IMR-90 (cell line): ENCODE data around the gene TPD52L2. TPM values are rescaled to one million over a fixed set of nuclear protein-coding genes. Genes with fewer than 3 reads are reported as not detected.

Experiments
- ATAC-seq: fragments of 200-7000 bp; cut with Tn5 transposase; 2 replicates; pipeline ENCODE4 v1.9.1; 2020; ENCODE audit warnings: low read depth, mild to moderate bottlenecking, moderate library complexity
- BruUV-seq: library from RNA; stranded (reverse); fragments of 400-500 nt; replicated peaks from 2 replicates; lab custom pipeline; 2021; lab: Mats Ljungman, UMichigan
- CTCF ChIA-PET: fragments of 300-600 bp; formaldehyde crosslinking; extraction: SDS; loops from one replicate; lab custom pipeline; 2021; ENCODE audit warnings: antibody characterized with exemption; lab: Yijun Ruan, JAX
- POLR2A ChIA-PET: fragments of 300-600 bp; sonication (Branson Sonifier 250); formaldehyde crosslinking; loops from one replicate; lab custom pipeline; 2022; ENCODE audit warnings: antibody characterized with exemption; ENCODE audit not compliant: unreplicated experiment; lab: Charles Lee
- DNase-seq: peaks from one replicate; pipeline ENCODE4 v3.0.0; 2013
- H2AFZ ChIP-seq: replicated peaks from 2 replicates; pipeline ENCODE3; 2013; ENCODE audit warnings: low read length, mild to moderate bottlenecking; ENCODE audit not compliant: poor library complexity
- H2AK5ac ChIP-seq: 2 replicates; pipeline ENCODE4 v1.6.1; 2013; ENCODE audit warnings: low read depth, low read length, inconsistent platforms
- H2AK9ac ChIP-seq: replicated peaks from 2 replicates; pipeline ENCODE3; 2013; ENCODE audit warnings: mild to moderate bottlenecking, low read depth, low read length, moderate library complexity; ENCODE audit not compliant: poor library complexity
- H2BK120ac ChIP-seq: 2 replicates; pipeline ENCODE4 v1.6.1; 2013; ENCODE audit warnings: low read depth, low read length, inconsistent platforms
- H2BK15ac ChIP-seq: 3 replicates; pipeline ENCODE4 v1.6.1; 2013; ENCODE audit warnings: low read depth, low read length, inconsistent platforms
- H2BK20ac ChIP-seq: 2 replicates; pipeline ENCODE4 v1.6.1; 2013; ENCODE audit warnings: low read depth, mild to moderate bottlenecking, inconsistent platforms, low read length, moderate library complexity
- H2BK5ac ChIP-seq: 2 replicates; pipeline ENCODE4 v1.6.1; 2013; ENCODE audit warnings: mild to moderate bottlenecking, low read depth, low read length, inconsistent platforms; ENCODE audit not compliant: poor library complexity, severe bottlenecking
- H3K14ac ChIP-seq: replicated peaks from 2 replicates; pipeline ENCODE4 v1.6.1; 2013; ENCODE audit warnings: low read depth, low read length, inconsistent platforms
- H3K18ac ChIP-seq: 2 replicates; pipeline ENCODE4 v1.6.1; 2013; ENCODE audit warnings: low read depth, low read length, control low read depth
- H3K23ac ChIP-seq: 2 replicates; pipeline ENCODE4 v1.6.1; 2013; ENCODE audit warnings: low read depth, low read length, inconsistent platforms
- H3K27ac ChIP-seq: 2 replicates; pipeline ENCODE4 v1.5.1; 2013; ENCODE audit warnings: mild to moderate bottlenecking, control low read depth, low read length; ENCODE audit not compliant: insufficient read depth
- H3K27me3 ChIP-seq: 2 replicates; pipeline ENCODE4 v1.6.1; 2013; ENCODE audit warnings: low read length; ENCODE audit not compliant: control insufficient read depth, insufficient read depth
- H3K36me3 ChIP-seq: 2 replicates; pipeline ENCODE4 v1.6.1; 2013; ENCODE audit warnings: low read length, mixed read lengths; ENCODE audit not compliant: control insufficient read depth, insufficient read depth
- H3K4ac ChIP-seq: 2 replicates; pipeline ENCODE4 v1.6.1; 2013; ENCODE audit warnings: low read depth, low read length, inconsistent platforms
- H3K4me1 ChIP-seq: 2 replicates; pipeline ENCODE4 v1.6.1; 2013; ENCODE audit warnings: low read length, mixed read lengths; ENCODE audit not compliant: control insufficient read depth, insufficient read depth
- H3K4me2 ChIP-seq: 2 replicates; pipeline ENCODE4 v1.6.1; 2013; ENCODE audit warnings: low read depth, mild to moderate bottlenecking, control low read depth, low read length, moderate library complexity
- H3K4me3 ChIP-seq: 2 replicates; pipeline ENCODE4 v1.5.1; 2013; ENCODE audit warnings: low read depth, mild to moderate bottlenecking, control low read depth, low read length, moderate library complexity; ENCODE audit not compliant: insufficient read depth
- H3K56ac ChIP-seq: 2 replicates; pipeline ENCODE4 v1.6.1; 2013; ENCODE audit warnings: low read length, inconsistent platforms; ENCODE audit not compliant: insufficient read depth; ENCODE audit errors: extremely low read depth
- H3K79me1 ChIP-seq, 2 experiments: 2 replicates each; pipeline ENCODE4 v1.6.1; 2013; ENCODE audit warnings: low read length in 2 of 2, inconsistent platforms in 1 of 2, low read depth in 1 of 2
- H3K9ac ChIP-seq: 2 replicates; pipeline ENCODE4 v1.6.1; 2013; ENCODE audit warnings: low read depth, low read length, control low read depth
- H3K9me1 ChIP-seq: 2 replicates; pipeline ENCODE4 v1.6.1; 2013; ENCODE audit warnings: low read length, inconsistent platforms; ENCODE audit not compliant: insufficient read depth
- H3K9me3 ChIP-seq: 2 replicates; pipeline ENCODE4 v1.6.1; 2013; ENCODE audit warnings: low read length; ENCODE audit not compliant: control insufficient read depth, insufficient read depth
- H4K20me1 ChIP-seq: 2 replicates; pipeline ENCODE4 v1.6.1; 2013; ENCODE audit warnings: low read length, inconsistent platforms; ENCODE audit not compliant: insufficient read depth
- H4K5ac ChIP-seq: 2 replicates; pipeline ENCODE4 v1.6.1; 2013; ENCODE audit warnings: mild to moderate bottlenecking, low read depth, low read length, control low read depth
- H4K8ac ChIP-seq, 2 experiments: 2 replicates each; pipeline ENCODE4 v1.6.1; 2013; ENCODE audit warnings: low read depth in 2 of 2, low read length in 2 of 2, control low read depth in 1 of 2, inconsistent platforms in 1 of 2
- H4K91ac ChIP-seq: 2 replicates; pipeline ENCODE4 v1.6.1; 2013; ENCODE audit warnings: low read depth, low read length, inconsistent platforms; ENCODE audit not compliant: insufficient read depth
- BHLHE40 ChIP-seq: fragments of 150-350 bp; IDR thresholded peaks from 2 replicates; pipeline ENCODE4 v1.6.1; 2016; ENCODE audit warnings: mild to moderate bottlenecking, low read depth, low read length
- CEBPB ChIP-seq: IDR thresholded peaks from 2 replicates; pipeline ENCODE4 v1.6.1; 2012; ENCODE audit warnings: low read depth, low read length, improper control_type of control experiment
- CHD1 ChIP-seq: IDR thresholded peaks from 2 replicates; pipeline ENCODE4 v1.6.1; 2012; ENCODE audit warnings: low read depth, low read length, improper control_type of control experiment
- FOS ChIP-seq: fragments of 150-350 bp; IDR thresholded peaks from 2 replicates; pipeline ENCODE4 v1.6.1; 2016; ENCODE audit warnings: low read depth, low read length
- MAFK ChIP-seq: IDR thresholded peaks from 2 replicates; pipeline ENCODE4 v1.6.1; 2012; ENCODE audit warnings: low read depth, low read length, improper control_type of control experiment
- MXI1 ChIP-seq: IDR thresholded peaks from 2 replicates; pipeline ENCODE4 v1.6.1; 2012; ENCODE audit warnings: low read depth, mild to moderate bottlenecking, low read length, moderate library complexity, borderline replicate concordance
- NFE2L2 ChIP-seq: fragments of 150-350 bp; IDR thresholded peaks from 2 replicates; pipeline ENCODE4 v1.6.1; 2016; ENCODE audit warnings: low read depth, mild to moderate bottlenecking, low read length
- POLR2A ChIP-seq: IDR thresholded peaks from 2 replicates; pipeline ENCODE4 v1.6.1; 2012; ENCODE audit warnings: mild to moderate bottlenecking, low read depth, low read length
- RCOR1 ChIP-seq: IDR thresholded peaks from 2 replicates; pipeline ENCODE4 v1.6.1; 2012; ENCODE audit warnings: mild to moderate bottlenecking, low read length, improper control_type of control experiment; ENCODE audit not compliant: insufficient replicate concordance
- RFX5 ChIP-seq: IDR thresholded peaks from 2 replicates; pipeline ENCODE4 v1.8.0; 2012; ENCODE audit warnings: low read depth, mild to moderate bottlenecking, low read length, moderate library complexity
- WGBS, 2 experiments: methylation state at CpG; one replicate each; pipeline versions ENCODE4 v1.1.5 to v1.1.7; 2013; ENCODE audit warnings: missing lambda C conversion rate in 2 of 2; ENCODE audit not compliant: insufficient read length in 1 of 2; ENCODE audit errors: extremely low coverage in 2 of 2; 5-methylcytosine and 5-hydroxymethylcytosine counted together
- dilution Hi-C: fragments of 300-500 bp; cut with HindIII; formaldehyde crosslinking; loops from one replicate; pipeline ENCODE4 v1.14.3; 2018; ENCODE audit warnings: low sequenced_read_pairs; ENCODE audit not compliant: unreplicated experiment
- in situ Hi-C: fragments of 300-500 bp; cut with MboI; formaldehyde crosslinking; loops from 3 replicates; pipeline ENCODE4 v1.14.3; 2019; ENCODE audit warnings: low sequenced_read_pairs, inconsistent platforms, mixed read lengths
- intact Hi-C: fragments of 100-400 bp; cut with micrococcal nuclease; formaldehyde crosslinking; loops from 2 replicates; pipeline ENCODE4 v1.10.0; 2022
- polyA plus RNA-seq, 3 experiments: library from polyadenylated mRNA; depleted of rRNA; stranded (reverse); fragments of >200 nt; gene quantifications; 2 replicates each; pipeline ENCODE4 v1.2.3, GENCODE V29; 2012; ENCODE audit warnings: low replicate concordance in 1 of 3
- total RNA-seq: library from RNA; depleted of rRNA; stranded (reverse); fragments of >200 nt; gene quantifications from 2 replicates; pipeline ENCODE4 v1.2.3, GENCODE V29; 2012
- TF ChIP-seq, protein P1 (sequence below): conservative IDR thresholded peaks from 2 replicates; pipeline ENCODE4 v1.5.1; 2012; ENCODE audit warnings: mild to moderate bottlenecking, low read depth, low read length, improper control_type of control experiment
- TF ChIP-seq, protein P2 (sequence below): fragments of 150-350 bp; IDR thresholded peaks from 2 replicates; pipeline ENCODE4 v1.6.1; 2017; ENCODE audit warnings: mild to moderate bottlenecking, antibody characterized with exemption, low read length, low read depth
- TF ChIP-seq, protein P3 (sequence below): fragments of 150-350 bp; IDR thresholded peaks from 2 replicates; pipeline ENCODE4 v1.6.1; 2016; ENCODE audit warnings: low read depth, mild to moderate bottlenecking, low read length, moderate library complexity, borderline replicate concordance

The TPD52L2 gene
- total and polyA plus RNA-seq, 2 of the 4 experiments (the other 2 are of a cell fraction), result 113 to 189 TPM

DNA sequence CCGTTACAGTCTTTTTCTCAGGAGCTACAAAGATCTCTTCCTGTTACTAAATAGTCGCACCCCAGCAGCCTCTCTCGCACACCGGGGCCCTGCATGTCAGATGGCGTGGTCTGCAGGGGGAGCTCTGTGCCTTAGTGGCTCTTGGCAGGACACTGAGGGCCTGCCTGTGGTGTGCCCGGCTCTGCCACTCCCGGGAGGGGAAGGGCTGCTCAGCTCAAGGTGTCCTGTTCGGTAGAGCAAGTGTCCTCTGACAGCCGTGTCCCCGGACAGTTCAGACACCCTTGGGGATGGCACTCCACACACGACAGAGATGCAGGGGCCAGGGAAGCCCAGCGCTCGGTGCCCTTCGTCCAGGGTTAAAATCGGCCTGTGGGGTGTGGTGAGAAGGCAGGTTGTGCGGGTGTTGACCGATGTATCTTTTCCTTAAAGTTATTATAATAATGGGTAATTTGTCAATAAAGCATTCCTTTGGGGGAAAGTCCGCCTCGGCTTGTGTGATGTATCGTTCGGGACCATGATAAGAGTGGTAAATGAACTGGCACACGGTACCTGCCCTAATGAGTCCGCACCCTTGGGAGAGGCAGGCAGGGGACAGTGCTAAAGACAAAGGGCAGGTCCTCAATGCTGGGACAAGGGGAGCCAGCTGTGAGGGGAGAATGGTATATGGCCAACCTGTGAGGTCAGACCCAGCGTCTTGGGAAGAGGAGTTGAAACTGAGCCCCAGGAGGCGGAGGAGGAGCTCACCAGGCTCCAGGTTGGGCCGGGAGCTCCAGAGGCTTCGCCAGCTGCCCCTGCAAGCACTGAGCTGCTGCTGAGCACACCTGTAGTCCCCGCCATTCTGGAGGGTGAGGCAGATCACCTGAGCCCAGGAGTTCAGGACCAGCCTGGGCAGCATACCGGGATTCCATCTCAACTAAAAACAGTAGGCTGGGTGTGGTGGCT lies 26.3 kb downstream of the TPD52L2 start:
- Histone ChIP-seq H3K18ac (no peak overlapping the region), H3K4ac (no peak overlapping the region), H2AK5ac (no peak overlapping the region), H2AK9ac (peak overlapping the region; percentile 24), H3K56ac (no peak overlapping the region), H3K27ac (no peak overlapping the region), H2BK5ac (no peak overlapping the region), H3K9me1 (peaks cover 15% of the 10 kb centered on the region), H3K4me2 (no peak overlapping the region), H2BK15ac (no peak overlapping the region; the same call in 2 of the 3 replicates), H4K91ac (no peak overlapping the region), H2BK120ac (no peak overlapping the region), H2BK20ac (no peak overlapping the region), H3K27me3 (no peaks in the 10 kb centered on the region), H3K4me1 (peaks cover 14% of the 10 kb centered on the region), H3K79me1 (peaks cover 16 to 56% of the 10 kb centered on the region in 2 experiments), H3K4me3 (no peak overlapping the region), H4K5ac (no peak overlapping the region), H3K9ac (no peak overlapping the region), H3K23ac (no peak overlapping the region), H2AFZ (no peak overlapping the region), H4K20me1 (peaks cover 62% of the 10 kb centered on the region), H3K36me3 (peaks cover 52% of the 10 kb centered on the region), H4K8ac (no peak overlapping the region), H3K14ac (no peak overlapping the region), H3K9me3 (no peaks in the 10 kb centered on the region)
- in situ Hi-C loops (no loop called here), intact Hi-C loops (no loop called here), dilution Hi-C loops (no loop called here)
- 91% methylated on average over 12 of the region's 29 CpGs; no CpG with 5 or more reads in 1 of the 2 experiments for WGBS, 2 experiments
- ChIA-PET CTCF (no interaction called here), POLR2A (no interaction called here)
- TF ChIP-seq, protein P1, sequence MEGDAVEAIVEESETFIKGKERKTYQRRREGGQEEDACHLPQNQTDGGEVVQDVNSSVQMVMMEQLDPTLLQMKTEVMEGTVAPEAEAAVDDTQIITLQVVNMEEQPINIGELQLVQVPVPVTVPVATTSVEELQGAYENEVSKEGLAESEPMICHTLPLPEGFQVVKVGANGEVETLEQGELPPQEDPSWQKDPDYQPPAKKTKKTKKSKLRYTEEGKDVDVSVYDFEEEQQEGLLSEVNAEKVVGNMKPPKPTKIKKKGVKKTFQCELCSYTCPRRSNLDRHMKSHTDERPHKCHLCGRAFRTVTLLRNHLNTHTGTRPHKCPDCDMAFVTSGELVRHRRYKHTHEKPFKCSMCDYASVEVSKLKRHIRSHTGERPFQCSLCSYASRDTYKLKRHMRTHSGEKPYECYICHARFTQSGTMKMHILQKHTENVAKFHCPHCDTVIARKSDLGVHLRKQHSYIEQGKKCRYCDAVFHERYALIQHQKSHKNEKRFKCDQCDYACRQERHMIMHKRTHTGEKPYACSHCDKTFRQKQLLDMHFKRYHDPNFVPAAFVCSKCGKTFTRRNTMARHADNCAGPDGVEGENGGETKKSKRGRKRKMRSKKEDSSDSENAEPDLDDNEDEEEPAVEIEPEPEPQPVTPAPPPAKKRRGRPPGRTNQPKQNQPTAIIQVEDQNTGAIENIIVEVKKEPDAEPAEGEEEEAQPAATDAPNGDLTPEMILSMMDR, result no peak
- no peak for TF ChIP-seq CEBPB
- no peak for TF ChIP-seq RCOR1
- TF ChIP-seq NFE2L2, result no peak
- no peak for TF ChIP-seq MAFK
- no peak for TF ChIP-seq POLR2A
- no peak for TF ChIP-seq MXI1
- TF ChIP-seq CHD1, result no peak
- TF ChIP-seq, protein P2, sequence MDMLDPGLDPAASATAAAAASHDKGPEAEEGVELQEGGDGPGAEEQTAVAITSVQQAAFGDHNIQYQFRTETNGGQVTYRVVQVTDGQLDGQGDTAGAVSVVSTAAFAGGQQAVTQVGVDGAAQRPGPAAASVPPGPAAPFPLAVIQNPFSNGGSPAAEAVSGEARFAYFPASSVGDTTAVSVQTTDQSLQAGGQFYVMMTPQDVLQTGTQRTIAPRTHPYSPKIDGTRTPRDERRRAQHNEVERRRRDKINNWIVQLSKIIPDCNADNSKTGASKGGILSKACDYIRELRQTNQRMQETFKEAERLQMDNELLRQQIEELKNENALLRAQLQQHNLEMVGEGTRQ, result no peak
- TF ChIP-seq FOS, result no peak
- TF ChIP-seq BHLHE40, result no peak
- TF ChIP-seq RFX5, result no peak
- TF ChIP-seq, protein P3, sequence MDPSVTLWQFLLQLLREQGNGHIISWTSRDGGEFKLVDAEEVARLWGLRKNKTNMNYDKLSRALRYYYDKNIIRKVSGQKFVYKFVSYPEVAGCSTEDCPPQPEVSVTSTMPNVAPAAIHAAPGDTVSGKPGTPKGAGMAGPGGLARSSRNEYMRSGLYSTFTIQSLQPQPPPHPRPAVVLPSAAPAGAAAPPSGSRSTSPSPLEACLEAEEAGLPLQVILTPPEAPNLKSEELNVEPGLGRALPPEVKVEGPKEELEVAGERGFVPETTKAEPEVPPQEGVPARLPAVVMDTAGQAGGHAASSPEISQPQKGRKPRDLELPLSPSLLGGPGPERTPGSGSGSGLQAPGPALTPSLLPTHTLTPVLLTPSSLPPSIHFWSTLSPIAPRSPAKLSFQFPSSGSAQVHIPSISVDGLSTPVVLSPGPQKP, result no peak
- DNase-seq (no peak), ATAC-seq (no peak)
- BruUV-seq, result no TSS peak
